HFF-Myc (cell line): Measurements from ENCODE around the gene ZBED4.

Source experiments
- DNase-seq: peaks from one replicate; pipeline ENCODE4 v3.0.0-alpha.2; 2011; ENCODE audit warnings: low read depth; ENCODE audit errors: extremely low read depth
- H3K4me3 ChIP-seq: replicated peaks from 2 replicates; pipeline ENCODE4 v1.5.1; 2011; ENCODE audit warnings: low read depth, mild to moderate bottlenecking, control low read depth, low read length
- TF ChIP-seq, protein P1 (sequence below): IDR thresholded peaks from 2 replicates; pipeline ENCODE4 v1.5.1; 2012; ENCODE audit warnings: mild to moderate bottlenecking, low read depth, low read length, control low read depth; ENCODE audit errors: missing control alignments

The ZBED4 gene

DNA sequence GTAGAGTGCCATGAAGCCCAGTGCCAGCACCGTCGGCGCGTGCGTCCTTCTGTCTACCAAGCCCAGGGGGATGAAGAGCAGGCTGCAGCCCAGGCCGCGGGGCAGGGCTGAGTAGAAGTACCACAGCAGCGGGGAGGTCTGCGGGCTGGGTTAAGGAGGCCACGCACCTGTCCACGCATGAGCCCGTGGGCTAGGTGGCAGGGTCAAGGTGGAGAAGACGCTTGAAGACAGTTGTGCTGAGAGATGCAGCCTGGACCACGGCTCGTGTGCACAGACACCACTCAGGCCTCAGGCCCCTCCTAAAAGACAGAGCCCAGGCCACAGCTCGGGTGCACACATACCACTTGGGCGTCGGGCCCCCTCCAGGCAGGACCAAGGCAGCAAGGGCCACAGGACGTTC is 54.2 kb downstream of the ZBED4 start:
- TF ChIP-seq, protein P1, sequence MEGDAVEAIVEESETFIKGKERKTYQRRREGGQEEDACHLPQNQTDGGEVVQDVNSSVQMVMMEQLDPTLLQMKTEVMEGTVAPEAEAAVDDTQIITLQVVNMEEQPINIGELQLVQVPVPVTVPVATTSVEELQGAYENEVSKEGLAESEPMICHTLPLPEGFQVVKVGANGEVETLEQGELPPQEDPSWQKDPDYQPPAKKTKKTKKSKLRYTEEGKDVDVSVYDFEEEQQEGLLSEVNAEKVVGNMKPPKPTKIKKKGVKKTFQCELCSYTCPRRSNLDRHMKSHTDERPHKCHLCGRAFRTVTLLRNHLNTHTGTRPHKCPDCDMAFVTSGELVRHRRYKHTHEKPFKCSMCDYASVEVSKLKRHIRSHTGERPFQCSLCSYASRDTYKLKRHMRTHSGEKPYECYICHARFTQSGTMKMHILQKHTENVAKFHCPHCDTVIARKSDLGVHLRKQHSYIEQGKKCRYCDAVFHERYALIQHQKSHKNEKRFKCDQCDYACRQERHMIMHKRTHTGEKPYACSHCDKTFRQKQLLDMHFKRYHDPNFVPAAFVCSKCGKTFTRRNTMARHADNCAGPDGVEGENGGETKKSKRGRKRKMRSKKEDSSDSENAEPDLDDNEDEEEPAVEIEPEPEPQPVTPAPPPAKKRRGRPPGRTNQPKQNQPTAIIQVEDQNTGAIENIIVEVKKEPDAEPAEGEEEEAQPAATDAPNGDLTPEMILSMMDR: no peak
- H3K4me3 ChIP-seq: no peak overlapping the region
- DNase-seq: no peak

DNA sequence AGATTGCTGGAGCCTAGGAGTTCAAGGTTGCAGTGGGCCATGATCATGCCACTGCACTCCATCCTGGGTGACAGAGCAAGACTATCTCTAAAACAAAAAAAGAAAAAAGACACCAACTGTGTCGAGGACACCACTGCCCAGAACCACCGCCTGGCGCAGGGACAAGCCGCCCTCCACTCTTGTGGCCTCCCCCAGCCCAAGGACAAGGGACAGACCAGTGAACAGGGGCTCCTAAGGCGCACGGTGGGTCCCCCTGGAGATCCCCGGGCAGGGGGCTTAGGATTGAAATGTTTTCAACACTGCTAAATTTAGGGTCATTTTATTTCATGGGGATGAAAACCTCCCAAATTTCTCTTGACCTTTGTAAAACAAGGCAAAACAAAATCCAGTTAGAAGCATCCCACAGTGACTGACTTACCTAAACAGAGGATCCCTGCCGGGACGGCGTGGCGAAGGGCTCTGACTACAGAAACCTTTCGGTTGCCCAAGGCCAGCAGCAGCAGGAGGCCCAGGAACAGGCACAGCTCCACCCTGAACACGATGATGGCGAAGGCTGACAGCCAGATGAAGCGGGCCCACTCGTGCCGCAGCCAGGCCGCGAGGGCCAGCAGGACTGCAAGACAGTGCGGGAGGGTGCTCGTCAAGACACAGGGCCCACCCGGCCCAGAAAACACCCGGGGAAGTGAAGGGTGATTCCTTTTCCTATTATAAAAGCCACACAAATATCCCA is 56.0 kb downstream of the ZBED4 start:
- TF ChIP-seq, protein P1: no peak
- no peak for DNase-seq
- H3K4me3 ChIP-seq: no peak overlapping the region

DNA sequence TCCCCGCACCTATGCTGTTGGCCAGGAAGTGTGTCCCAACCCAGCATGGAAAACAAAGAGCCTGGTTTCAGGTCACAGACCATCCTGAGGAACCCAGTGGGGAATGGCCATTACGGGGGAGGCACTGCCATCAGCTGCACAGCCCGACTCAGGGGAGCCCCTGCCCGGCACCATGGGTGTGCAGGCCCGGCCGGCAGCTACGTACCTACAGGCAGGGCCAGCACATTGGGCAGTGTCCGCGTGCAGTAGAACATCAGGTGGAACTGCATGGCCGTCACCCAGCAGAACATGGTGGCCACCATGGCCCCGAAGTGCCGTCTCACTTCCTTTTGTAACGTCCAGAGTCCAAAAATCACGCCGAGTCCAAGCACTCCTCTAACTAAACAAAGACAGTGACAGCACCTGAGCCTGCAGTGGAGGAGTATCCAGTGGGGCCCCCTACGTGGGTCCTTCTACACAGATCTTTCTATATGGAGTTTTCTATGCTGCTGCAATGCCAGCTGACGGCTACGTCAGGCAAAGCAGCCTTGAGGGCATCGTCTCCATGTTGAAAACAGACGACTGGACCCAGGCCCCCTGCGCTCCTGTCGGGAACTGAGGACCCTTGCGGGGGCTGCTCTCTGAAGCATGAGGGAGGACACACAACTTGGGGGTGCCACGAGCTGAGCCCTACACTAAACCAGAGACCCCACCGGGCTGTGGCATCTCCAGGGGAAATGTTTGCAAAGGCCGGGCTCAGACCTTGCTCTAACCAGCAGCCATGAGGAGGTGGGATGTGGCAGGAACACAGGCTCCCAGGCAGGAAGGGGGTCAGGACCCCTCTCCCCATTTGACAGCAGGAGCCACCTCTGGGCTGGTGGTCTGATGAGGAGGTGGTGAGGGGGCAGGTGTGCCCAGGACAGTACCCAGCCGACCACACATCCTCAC is 56.8 kb downstream of the ZBED4 start:
- no peak for DNase-seq
- no peak overlapping the region for H3K4me3 ChIP-seq
- TF ChIP-seq, protein P1: no peak

DNA sequence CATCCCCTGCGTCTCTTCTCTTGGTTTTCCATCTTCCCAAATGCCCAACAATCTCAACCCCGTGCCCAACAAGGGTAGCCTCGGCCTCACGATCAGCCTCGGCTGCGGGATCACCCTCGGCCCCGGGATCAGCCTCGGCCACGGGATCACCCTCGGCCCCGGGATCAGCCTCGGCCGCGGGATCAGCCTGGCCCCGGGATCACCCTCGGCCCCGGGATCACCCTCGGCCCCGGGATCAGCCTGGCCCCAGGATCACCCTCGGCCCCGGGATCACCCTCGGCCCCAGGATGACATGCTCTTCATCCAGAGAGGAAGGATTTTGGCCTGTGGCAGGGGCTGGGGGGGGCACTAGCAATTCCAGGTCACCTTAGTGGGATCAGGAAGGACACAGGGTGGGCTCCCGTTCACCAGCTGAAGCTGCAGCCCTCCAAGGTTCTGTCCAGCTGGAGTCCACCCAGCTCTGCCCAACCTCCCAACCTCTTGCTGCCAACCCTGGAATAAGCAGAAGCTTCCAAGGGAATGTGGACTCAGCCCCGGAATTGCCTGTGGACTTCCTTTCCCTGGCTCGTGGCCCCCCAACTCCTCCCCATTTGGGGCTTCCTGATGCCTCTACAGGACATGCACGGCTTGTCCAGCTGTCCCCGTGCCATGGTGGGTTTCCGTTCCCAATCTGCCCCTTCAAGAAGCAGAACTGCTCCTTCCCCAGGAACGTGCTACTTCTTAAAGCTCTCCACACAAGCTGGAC is 58.4 kb downstream of the ZBED4 start:
- DNase-seq: no peak
- H3K4me3 ChIP-seq: no peak overlapping the region
- TF ChIP-seq, protein P1: no peak

DNA sequence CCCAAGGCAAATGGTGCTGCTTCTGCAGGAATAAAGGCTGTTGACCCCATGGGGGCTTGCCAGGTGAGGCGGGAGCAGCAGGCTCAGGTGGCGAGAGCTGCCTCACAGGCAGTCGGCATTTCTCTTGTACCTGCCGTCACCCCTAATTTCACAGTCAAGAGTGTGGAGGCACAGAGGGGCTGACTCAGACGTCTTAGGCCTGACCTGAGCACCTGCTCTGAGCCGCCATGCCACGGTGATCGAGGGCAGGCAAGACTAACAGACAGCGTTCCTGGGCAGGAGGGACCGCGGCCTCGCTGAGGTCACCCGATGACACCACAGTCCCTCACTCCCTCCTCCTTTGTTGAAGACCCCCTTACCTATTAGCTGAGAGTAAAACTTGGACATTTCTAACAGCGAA is 59.4 kb downstream of the ZBED4 start:
- TF ChIP-seq, protein P1: no peak
- no peak overlapping the region for H3K4me3 ChIP-seq
- DNase-seq: no peak

DNA sequence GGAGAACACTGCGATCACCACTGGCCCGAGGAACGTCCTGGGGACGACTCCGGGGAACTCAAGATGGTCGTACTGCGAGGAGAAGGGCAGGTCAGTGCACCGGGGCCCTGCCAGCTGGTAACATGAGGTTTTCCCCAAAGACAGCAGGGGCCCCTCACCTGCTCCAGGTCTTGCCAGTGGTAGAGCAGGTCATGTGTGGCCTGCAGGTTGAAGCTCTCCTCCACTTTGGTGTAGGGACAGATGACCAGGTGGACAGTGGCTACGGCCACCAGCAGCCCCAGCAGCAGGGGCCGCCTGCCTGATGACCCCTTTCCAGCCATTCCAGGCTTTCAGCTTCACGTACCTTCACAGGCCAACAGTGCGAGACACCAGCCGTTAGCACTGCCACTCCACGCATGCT is 59.8 kb downstream of the ZBED4 start:
- no peak overlapping the region for H3K4me3 ChIP-seq
- TF ChIP-seq, protein P1: no peak
- DNase-seq: no peak
